GM21717 (cell line): ENCODE data around the gene RNPEPL1.

ENCODE experiments used
- ATAC-seq: cut with Tn5 transposase; IDR thresholded peaks from one replicate; pipeline ENCODE4 v1.9.1; 2021; ENCODE audit warnings: mild to moderate bottlenecking, moderate library complexity; ENCODE audit not compliant: unreplicated experiment

The RNPEPL1 gene

GRCh38 chr2:240588669-240589068 lies 20.4 kb downstream of the RNPEPL1 start:
- ATAC-seq: no peak

- no peak for ATAC-seq
These were observed 21.1 kb downstream of the RNPEPL1 start for GRCh38 chr2:240589375-240589774.

- no peak for ATAC-seq
These were observed 21.7 kb downstream of the RNPEPL1 start for GRCh38 chr2:240589850-240590525.

- no peak for ATAC-seq
These were observed 22.4 kb downstream of the RNPEPL1 start for GRCh38 chr2:240590681-240591111.

- ATAC-seq: no peak
These were observed 22.9 kb downstream of the RNPEPL1 start for GRCh38 chr2:240591226-240591625.

GRCh38 chr2:240591784-240592183 lies 23.5 kb downstream of the RNPEPL1 start:
- no peak for ATAC-seq

GRCh38 chr2:240593026-240593702 lies 24.9 kb downstream of the RNPEPL1 start:
- ATAC-seq: no peak

GRCh38 chr2:240593703-240594451 lies 25.6 kb downstream of the RNPEPL1 start:
- ATAC-seq: no peak

- no peak for ATAC-seq
These were observed 26.5 kb downstream of the RNPEPL1 start for GRCh38 chr2:240594511-240595380.

GRCh38 chr2:240595381-240596079 lies 27.2 kb downstream of the RNPEPL1 start:
- no peak for ATAC-seq

GRCh38 chr2:240596080-240596460 lies 27.8 kb downstream of the RNPEPL1 start:
- ATAC-seq: no peak

GRCh38 chr2:240596491-240596931 lies 28.2 kb downstream of the RNPEPL1 start:
- no peak for ATAC-seq

- no peak for ATAC-seq
These were observed 28.8 kb downstream of the RNPEPL1 start for GRCh38 chr2:240597054-240597418.

- no peak for ATAC-seq
These were observed 29.3 kb downstream of the RNPEPL1 start for GRCh38 chr2:240597419-240598181.

GRCh38 chr2:240598311-240598911 lies 30.1 kb downstream of the RNPEPL1 start:
- ATAC-seq: no peak

- no peak for ATAC-seq
These were observed 30.9 kb downstream of the RNPEPL1 start for GRCh38 chr2:240599141-240599583.

- no peak for ATAC-seq
These were observed 32.2 kb downstream of the RNPEPL1 start for GRCh38 chr2:240600451-240600961.

GRCh38 chr2:240601061-240601830 lies 33.0 kb downstream of the RNPEPL1 start:
- no peak for ATAC-seq
